Esophagus squamous epithelium (tissue), 4 donors: ENCODE measurements around the gene HS3ST2.

Experiments used
- POLR2A ChIP-seq, 4 donors: fragments of 450-650 bp; IDR thresholded peaks; one replicate each; pipeline ENCODE4 v1.6.1; 2017; ENCODE audit warnings: antibody characterized with exemption in 4 of 4, mild to moderate bottlenecking in 4 of 4, moderate library complexity in 3 of 4
- TF ChIP-seq, protein P1 (sequence below), 6 experiments: fragments of 450-650 bp in 4 of 6; fragments of 200-600 bp in 2 of 6; sonication (generic) in 2 of 6; IDR thresholded peaks; one replicate each; pipeline ENCODE4 v1.5.1; 2016 to 2019; ENCODE audit warnings: antibody characterized with exemption in 6 of 6, mild to moderate bottlenecking in 4 of 6, moderate library complexity in 4 of 6

DNA sequence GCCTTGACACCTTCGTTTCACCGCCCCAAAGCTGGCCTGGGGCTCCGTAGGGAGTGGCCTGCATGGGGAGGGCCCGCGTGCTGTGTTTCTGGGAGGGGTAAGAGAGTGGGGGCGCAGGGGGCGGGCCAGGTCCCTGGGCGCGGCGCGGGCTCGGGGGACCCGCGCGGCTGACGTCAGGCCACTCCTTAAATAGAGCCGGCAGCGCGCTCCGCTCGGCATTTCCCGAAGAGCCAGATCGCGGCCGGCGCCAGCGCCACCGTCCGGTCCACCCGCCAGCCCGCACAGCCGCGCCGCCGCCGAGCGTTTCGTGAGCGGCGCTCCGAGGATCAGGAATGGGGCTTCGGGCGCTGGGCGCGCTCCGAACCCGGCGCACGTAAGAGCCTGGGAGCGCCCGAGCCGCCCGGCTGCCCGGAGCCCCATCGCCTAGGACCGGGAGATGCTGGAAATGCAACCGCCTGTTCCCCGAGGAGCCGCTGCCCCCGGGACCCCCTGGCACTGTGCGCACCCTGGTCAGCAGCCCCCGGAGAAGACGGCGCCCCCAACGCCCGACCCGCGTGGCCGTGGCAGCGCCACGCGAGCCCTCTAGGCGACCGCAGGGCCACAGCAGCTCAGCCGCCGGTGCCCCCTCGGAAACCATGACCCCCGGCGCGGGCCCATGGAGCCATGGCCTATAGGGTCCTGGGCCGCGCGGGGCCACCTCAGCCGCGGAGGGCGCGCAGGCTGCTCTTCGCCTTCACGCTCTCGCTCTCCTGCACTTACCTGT is at the start of gene HS3ST2:
- TF ChIP-seq, protein P1, sequence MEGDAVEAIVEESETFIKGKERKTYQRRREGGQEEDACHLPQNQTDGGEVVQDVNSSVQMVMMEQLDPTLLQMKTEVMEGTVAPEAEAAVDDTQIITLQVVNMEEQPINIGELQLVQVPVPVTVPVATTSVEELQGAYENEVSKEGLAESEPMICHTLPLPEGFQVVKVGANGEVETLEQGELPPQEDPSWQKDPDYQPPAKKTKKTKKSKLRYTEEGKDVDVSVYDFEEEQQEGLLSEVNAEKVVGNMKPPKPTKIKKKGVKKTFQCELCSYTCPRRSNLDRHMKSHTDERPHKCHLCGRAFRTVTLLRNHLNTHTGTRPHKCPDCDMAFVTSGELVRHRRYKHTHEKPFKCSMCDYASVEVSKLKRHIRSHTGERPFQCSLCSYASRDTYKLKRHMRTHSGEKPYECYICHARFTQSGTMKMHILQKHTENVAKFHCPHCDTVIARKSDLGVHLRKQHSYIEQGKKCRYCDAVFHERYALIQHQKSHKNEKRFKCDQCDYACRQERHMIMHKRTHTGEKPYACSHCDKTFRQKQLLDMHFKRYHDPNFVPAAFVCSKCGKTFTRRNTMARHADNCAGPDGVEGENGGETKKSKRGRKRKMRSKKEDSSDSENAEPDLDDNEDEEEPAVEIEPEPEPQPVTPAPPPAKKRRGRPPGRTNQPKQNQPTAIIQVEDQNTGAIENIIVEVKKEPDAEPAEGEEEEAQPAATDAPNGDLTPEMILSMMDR (IDR thresholded peaks at IDR 0.05) = peak in 2 of 6 experiments; percentile 10 to 16
- TF ChIP-seq POLR2A (IDR thresholded peaks at IDR 0.05) = no peak
